Sigmoid colon (tissue), 7 donors: ENCODE data around the gene LAMTOR4. TPM values are rescaled to one million over a fixed set of nuclear protein-coding genes. Genes with fewer than 3 reads are reported as not detected.
"Not testable (repeated sequence)": the region's sequence is repeated elsewhere in the genome, so short reads cannot be mapped to it uniquely, and the experiment has no call there.

Source experiments
- DNase-seq: peaks from one replicate; pipeline ENCODE4 v3.0.0-alpha.2; 2019
- H3K27ac ChIP-seq, 4 donors: fragments of 200-600 bp; sonication (generic); one replicate each; pipeline ENCODE4 v1.5.1; 2016 to 2019; ENCODE audit warnings: mild to moderate bottlenecking in 1 of 4
- H3K27me3 ChIP-seq, 3 donors: fragments of 200-600 bp; sonication (generic); one replicate each; pipeline ENCODE4 v1.5.1; 2019; ENCODE audit warnings: mild to moderate bottlenecking in 1 of 3
- H3K36me3 ChIP-seq, 4 donors: fragments of 200-600 bp; sonication (generic); one replicate each; pipeline ENCODE4 v1.5.1; 2016 to 2019
- H3K4me1 ChIP-seq, 4 donors: fragments of 200-600 bp; sonication (generic); one replicate each; pipeline ENCODE4 v1.5.1; 2017 to 2019
- H3K4me3 ChIP-seq, 4 donors: fragments of 200-600 bp; sonication (generic); one replicate each; pipeline ENCODE4 v1.5.1; 2017 to 2019; ENCODE audit warnings: mild to moderate bottlenecking in 2 of 4, moderate library complexity in 1 of 4
- H3K9me3 ChIP-seq, 4 donors: fragments of 200-600 bp in 3 of 4; sonication (generic) in 3 of 4; one replicate each; pipeline versions ENCODE4 v1.5.1 to v1.6.1; 2013 to 2019
- EP300 ChIP-seq, 4 donors: sonication (generic); formaldehyde crosslinking; IDR thresholded peaks; one replicate each; pipeline ENCODE4 v1.6.1; 2017; ENCODE audit warnings: antibody characterized with exemption in 4 of 4
- POLR2A ChIP-seq, 2 donors: fragments of 450-650 bp; IDR thresholded peaks; one replicate each; pipeline ENCODE4 v1.6.1; 2016; ENCODE audit warnings: antibody characterized with exemption in 2 of 2, mild to moderate bottlenecking in 2 of 2, moderate library complexity in 2 of 2
- POLR2AphosphoS5 ChIP-seq, 4 donors: sonication (generic); formaldehyde crosslinking; IDR thresholded peaks; one replicate each; pipeline ENCODE4 v1.6.1; 2017; ENCODE audit warnings: antibody characterized with exemption in 4 of 4
- WGBS, 2 donors: extraction: QIAGEN DNeasy Blood & Tissue Kit; methylation state at CpG; one replicate each; pipeline ENCODE4 v1.1.7; 2013; 5-methylcytosine and 5-hydroxymethylcytosine counted together
- intact Hi-C: fragments of 100-400 bp; cut with DNase I; formaldehyde crosslinking; loops from one replicate; pipeline ENCODE4 v1.15.1; 2023
- polyA plus RNA-seq, 3 donors: library from polyadenylated mRNA; stranded (reverse); fragments of 200-250 nt; gene quantifications; one replicate each; pipeline ENCODE4 v1.2.3, GENCODE V29; 2013
- total RNA-seq, 4 donors: library from RNA; depleted of rRNA; stranded (reverse); fragments of >200 nt; gene quantifications; one replicate each; pipeline ENCODE4 v1.1.0, GENCODE V29; 2016
- TF ChIP-seq, protein P1 (sequence below), 4 experiments: fragments of 450-650 bp in 3 of 4; fragments of 200-600 bp in 1 of 4; IDR thresholded peaks; one replicate each; pipeline ENCODE4 v1.5.1; 2016 to 2019; ENCODE audit warnings: antibody characterized with exemption in 4 of 4, mild to moderate bottlenecking in 3 of 4, moderate library complexity in 2 of 4
- donor health status: healthy with polysubstance abuse.
- donor health status: Bipolar disorder and iron deficiency.
- donor health status: healthy.

The LAMTOR4 gene
- total and polyA plus RNA-seq, 7 donors = 222 to 626 (median 309) TPM

DNA sequence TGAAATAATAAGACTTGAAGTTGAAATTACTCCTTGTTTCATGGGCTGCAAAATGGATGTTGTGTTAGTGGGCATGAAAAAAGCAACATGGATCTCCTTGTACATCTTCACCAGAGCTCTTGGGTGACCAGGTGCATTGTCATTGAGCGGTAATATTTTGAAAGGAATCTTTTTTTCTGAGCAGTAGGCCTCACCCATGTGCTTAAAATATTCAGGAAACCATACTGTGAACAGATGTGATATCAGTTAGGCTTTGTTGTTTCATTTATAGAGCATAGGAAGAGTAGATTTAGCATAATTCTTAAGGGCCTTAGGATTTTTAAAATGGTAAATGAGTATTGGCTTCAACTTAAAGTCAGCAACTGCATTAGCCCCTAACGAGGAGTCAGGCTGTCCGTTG lies 44.3 kb downstream of the LAMTOR4 start:
- Histone ChIP-seq H3K4me1 (no peaks in the 10 kb centered on the region), H3K27me3 (no peaks in the 10 kb centered on the region), H3K36me3 (no peaks in the 10 kb centered on the region), H3K27ac (no peak overlapping the region), H3K9me3 (no peaks in the 10 kb centered on the region), H3K4me3 (no peak overlapping the region)
- WGBS, 2 donors = 65 to 96% methylated on average over 3 of the region's 3 CpGs
- intact Hi-C loops = no loop called here
- TF ChIP-seq EP300 (IDR thresholded peaks at IDR 0.05) = no peak
- no peak for TF ChIP-seq POLR2AphosphoS5 (IDR thresholded peaks at IDR 0.05)
- TF ChIP-seq, protein P1, sequence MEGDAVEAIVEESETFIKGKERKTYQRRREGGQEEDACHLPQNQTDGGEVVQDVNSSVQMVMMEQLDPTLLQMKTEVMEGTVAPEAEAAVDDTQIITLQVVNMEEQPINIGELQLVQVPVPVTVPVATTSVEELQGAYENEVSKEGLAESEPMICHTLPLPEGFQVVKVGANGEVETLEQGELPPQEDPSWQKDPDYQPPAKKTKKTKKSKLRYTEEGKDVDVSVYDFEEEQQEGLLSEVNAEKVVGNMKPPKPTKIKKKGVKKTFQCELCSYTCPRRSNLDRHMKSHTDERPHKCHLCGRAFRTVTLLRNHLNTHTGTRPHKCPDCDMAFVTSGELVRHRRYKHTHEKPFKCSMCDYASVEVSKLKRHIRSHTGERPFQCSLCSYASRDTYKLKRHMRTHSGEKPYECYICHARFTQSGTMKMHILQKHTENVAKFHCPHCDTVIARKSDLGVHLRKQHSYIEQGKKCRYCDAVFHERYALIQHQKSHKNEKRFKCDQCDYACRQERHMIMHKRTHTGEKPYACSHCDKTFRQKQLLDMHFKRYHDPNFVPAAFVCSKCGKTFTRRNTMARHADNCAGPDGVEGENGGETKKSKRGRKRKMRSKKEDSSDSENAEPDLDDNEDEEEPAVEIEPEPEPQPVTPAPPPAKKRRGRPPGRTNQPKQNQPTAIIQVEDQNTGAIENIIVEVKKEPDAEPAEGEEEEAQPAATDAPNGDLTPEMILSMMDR (IDR thresholded peaks at IDR 0.05) = no peak
- TF ChIP-seq POLR2A (IDR thresholded peaks at IDR 0.05) = no peak
- DNase-seq = no peak

DNA sequence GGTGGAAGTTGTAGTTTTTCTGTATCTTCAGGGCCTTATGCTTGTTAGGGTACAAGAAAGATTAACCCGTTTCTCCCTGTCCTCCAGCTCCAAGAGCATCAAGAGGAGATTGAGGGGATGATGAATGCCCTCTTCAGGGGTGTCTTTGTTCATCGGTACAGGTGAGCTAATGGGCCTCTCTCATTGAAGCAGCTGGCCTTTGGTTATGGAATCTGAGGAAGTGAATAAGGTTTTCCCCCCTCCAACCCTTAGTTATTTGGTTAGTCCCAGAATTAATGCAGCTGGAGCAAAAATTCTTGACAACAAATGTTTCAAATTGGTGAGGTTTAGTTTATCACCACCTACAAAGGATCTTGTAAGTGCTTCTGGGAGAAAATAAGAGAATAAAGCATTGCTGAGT lies 46.5 kb downstream of the LAMTOR4 start:
- no peak for TF ChIP-seq POLR2AphosphoS5 (IDR thresholded peaks at IDR 0.05)
- TF ChIP-seq POLR2A (IDR thresholded peaks at IDR 0.05) = no peak
- TF ChIP-seq, protein P1 (IDR thresholded peaks at IDR 0.05) = no peak
- no peak for TF ChIP-seq EP300 (IDR thresholded peaks at IDR 0.05)
- Histone ChIP-seq H3K4me1 (no peaks in the 10 kb centered on the region), H3K27ac (no peak overlapping the region), H3K36me3 (no peaks in the 10 kb centered on the region), H3K9me3 (no peaks in the 10 kb centered on the region), H3K4me3 (no peak overlapping the region), H3K27me3 (no peaks in the 10 kb centered on the region)
- DNase-seq = no peak
- intact Hi-C loops = no loop called here
- 79 to 82% methylated on average over 2 of the region's 2 CpGs for WGBS, 2 donors

DNA sequence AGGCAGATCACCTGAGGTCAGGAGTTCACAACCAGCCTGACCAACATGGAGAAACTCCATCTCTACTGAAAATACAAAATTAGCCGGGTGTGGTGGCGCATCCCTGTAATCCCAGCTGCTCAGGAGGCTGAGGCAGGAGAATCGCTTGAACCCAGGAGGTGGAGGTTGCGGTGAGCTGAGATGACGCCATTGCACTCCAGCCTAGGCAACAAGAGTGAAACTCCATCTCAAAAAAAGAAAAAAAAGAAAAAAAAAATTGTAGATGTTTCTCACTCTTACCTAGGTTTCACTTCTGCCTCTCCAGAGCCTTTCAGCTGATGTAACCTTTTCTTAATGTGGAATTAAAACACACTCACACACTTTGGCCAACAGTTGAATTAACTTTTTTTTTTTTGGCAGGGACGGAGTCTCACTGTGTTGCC lies 47.2 kb downstream of the LAMTOR4 start:
- H3K4me3 ChIP-seq, H3K4me1 ChIP-seq, H3K27me3 ChIP-seq, H3K27ac ChIP-seq, H3K9me3 ChIP-seq, H3K36me3 ChIP-seq, DNase-seq, intact Hi-C loops: not testable (repeated sequence)
- 87 to 94% methylated on average over 6 of the region's 6 CpGs for WGBS, 2 donors

DNA sequence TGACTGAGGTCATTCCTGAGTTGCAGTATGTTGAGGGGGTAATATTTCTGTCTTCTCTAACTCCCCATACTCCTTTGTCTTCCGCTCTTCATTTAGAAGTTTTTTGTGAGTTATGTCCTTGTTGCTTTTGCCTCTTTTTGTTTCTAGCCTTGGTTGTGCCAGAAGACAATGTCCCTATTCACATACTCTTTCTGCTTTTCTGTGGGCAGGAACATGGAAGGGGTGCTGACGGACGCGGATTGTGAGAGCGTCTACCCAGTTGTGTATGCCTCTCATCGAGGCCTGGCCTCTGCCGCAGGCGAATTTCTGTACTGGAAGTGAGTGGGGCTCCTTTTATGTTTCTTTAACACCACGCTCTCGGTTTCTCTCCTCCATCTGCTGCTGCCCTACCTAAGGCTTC lies 49.5 kb downstream of the LAMTOR4 start:
- 94 to 95% methylated on average over 10 of the region's 10 CpGs for WGBS, 2 donors
- H3K4me3 ChIP-seq = no peak overlapping the region
- no peak for TF ChIP-seq POLR2AphosphoS5 (IDR thresholded peaks at IDR 0.05)
- TF ChIP-seq EP300 (IDR thresholded peaks at IDR 0.05) = no peak
- TF ChIP-seq POLR2A (IDR thresholded peaks at IDR 0.05) = no peak
- H3K36me3 ChIP-seq = no peaks in the 10 kb centered on the region
- no peaks in the 10 kb centered on the region for H3K9me3 ChIP-seq
- DNase-seq = no peak
- H3K4me1 ChIP-seq = no peaks in the 10 kb centered on the region
- H3K27me3 ChIP-seq = no peaks in the 10 kb centered on the region
- intact Hi-C loops = no loop called here
- H3K27ac ChIP-seq = no peak overlapping the region

DNA sequence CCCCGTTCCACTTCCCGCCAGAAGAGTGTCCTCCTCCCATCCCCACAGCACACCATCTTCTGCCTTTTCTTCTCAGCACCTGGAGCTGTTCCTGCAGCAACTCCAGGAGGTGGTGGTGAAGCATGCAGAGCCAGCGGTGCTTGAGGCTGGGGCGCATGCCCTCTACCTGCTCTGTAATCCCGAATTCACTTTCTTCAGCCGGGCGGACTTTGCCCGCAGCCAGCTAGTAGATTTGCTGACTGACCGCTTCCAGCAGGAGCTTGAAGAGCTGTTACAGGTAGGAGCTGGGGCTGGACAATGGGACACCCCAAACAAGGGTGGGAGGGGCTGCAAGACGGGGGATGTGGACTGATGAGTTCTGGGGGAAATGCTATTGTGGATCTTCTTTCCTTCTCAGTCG lies 52.0 kb downstream of the LAMTOR4 start:
- WGBS, 2 donors = 34 to 78% methylated on average over 11 of the region's 11 CpGs
- no peaks in the 10 kb centered on the region for H3K27me3 ChIP-seq
- TF ChIP-seq EP300 (IDR thresholded peaks at IDR 0.05) = no peak
- TF ChIP-seq, protein P1 (IDR thresholded peaks at IDR 0.05) = no peak
- TF ChIP-seq POLR2A (IDR thresholded peaks at IDR 0.05) = no peak
- TF ChIP-seq POLR2AphosphoS5 (IDR thresholded peaks at IDR 0.05) = no peak

More for the DNA sequence above, 52.0 kb downstream of the LAMTOR4 start:
- intact Hi-C loops = no loop called here
- H3K4me3 ChIP-seq = no peak overlapping the region
- H3K9me3 ChIP-seq = no peaks in the 10 kb centered on the region
- H3K4me1 ChIP-seq = no peaks in the 10 kb centered on the region
- H3K36me3 ChIP-seq = no peaks in the 10 kb centered on the region
- H3K27ac ChIP-seq = no peak overlapping the region
- DNase-seq = no peak

Other genes with a start within 250 kb of the LAMTOR4 start
- 10 to 100 TPM; 21.9 to 33.2 (median 29.6) TPM for gene TRIM4, start 229.4 kb upstream of the LAMTOR4 start, total RNA-seq
- 10 to 100 TPM; 12.5 to 18.0 (median 17.4) TPM for gene TRIM4, start 229.4 kb upstream of the LAMTOR4 start, polyA plus RNA-seq
- under 1 TPM in 3 of 4 donors, not detected in 1; 0.33 to 0.95 (median 0.71) TPM for gene GJC3, start 219.3 kb upstream of the LAMTOR4 start, total RNA-seq
- gene GJC3, start 219.3 kb upstream of the LAMTOR4 start, polyA plus RNA-seq = under 1 TPM in 1 of 3 donors, not detected in 2; 0.31 TPM
- 10 to 100 TPM in 1 of 4 donors, 1 to 10 TPM in 2, under 1 TPM in 1; 0.66 to 17.1 (median 4.1) TPM for gene AZGP1, start 172.9 kb upstream of the LAMTOR4 start, total RNA-seq
- 10 to 100 TPM in 1 of 3 donors, 1 to 10 TPM in 2; 4.6 to 10.2 (median 7.9) TPM for gene AZGP1, start 172.9 kb upstream of the LAMTOR4 start, polyA plus RNA-seq
- gene ZKSCAN1, start 133.3 kb upstream of the LAMTOR4 start, total RNA-seq = 10 to 100 TPM; 27.8 to 32.7 (median 31.6) TPM
- gene ZKSCAN1, start 133.3 kb upstream of the LAMTOR4 start, polyA plus RNA-seq = 10 to 100 TPM in 2 of 3 donors, 1 to 10 TPM in 1; 8.4 to 22.4 (median 11.3) TPM
- 10 to 100 TPM; 14.7 to 21.8 (median 17.4) TPM for gene ZSCAN21, start 99.1 kb upstream of the LAMTOR4 start, total RNA-seq
- gene ZSCAN21, start 99.1 kb upstream of the LAMTOR4 start, polyA plus RNA-seq = 1 to 10 TPM; 4.2 to 4.3 (median 4.2) TPM
- 10 to 100 TPM; 17.9 to 28.0 (median 22.6) TPM for gene ZNF3, start 67.2 kb upstream of the LAMTOR4 start, total RNA-seq
- gene ZNF3, start 67.2 kb upstream of the LAMTOR4 start, polyA plus RNA-seq = 10 to 100 TPM; 17.1 to 19.2 (median 18.8) TPM
- gene COPS6, start 59.9 kb upstream of the LAMTOR4 start, total RNA-seq = 10 to 100 TPM; 58.4 to 87.4 (median 68.4) TPM
- 10 to 100 TPM; 80.2 to 91.3 (median 87.1) TPM for gene COPS6, start 59.9 kb upstream of the LAMTOR4 start, polyA plus RNA-seq
- 10 to 100 TPM; 30.7 to 43.6 (median 37.4) TPM for gene MCM7, start 47.5 kb upstream of the LAMTOR4 start, total RNA-seq
- gene MCM7, start 47.5 kb upstream of the LAMTOR4 start, polyA plus RNA-seq = 10 to 100 TPM; 29.6 to 99.3 (median 32.4) TPM
- 10 to 100 TPM; 18.1 to 26.6 (median 20.8) TPM for gene AP4M1, start 47.3 kb upstream of the LAMTOR4 start, total RNA-seq
- gene AP4M1, start 47.3 kb upstream of the LAMTOR4 start, polyA plus RNA-seq = 10 to 100 TPM; 14.6 to 17.3 (median 16.2) TPM
- 10 to 100 TPM; 56.6 to 87.8 (median 65.2) TPM for gene TAF6, start 29.6 kb upstream of the LAMTOR4 start, total RNA-seq
- gene TAF6, start 29.6 kb upstream of the LAMTOR4 start, polyA plus RNA-seq = 10 to 100 TPM; 18.0 to 37.8 (median 18.7) TPM
- gene CNPY4, start 29.3 kb upstream of the LAMTOR4 start, total RNA-seq = 10 to 100 TPM; 13.9 to 26.6 (median 15.5) TPM
- gene CNPY4, start 29.3 kb upstream of the LAMTOR4 start, polyA plus RNA-seq = 10 to 100 TPM in 1 of 3 donors, 1 to 10 TPM in 2; 4.4 to 14.2 (median 5.4) TPM
- 1 to 10 TPM; 2.5 to 5.8 (median 4.3) TPM for gene MBLAC1, start 22.0 kb upstream of the LAMTOR4 start, total RNA-seq
- 1 to 10 TPM; 1.6 to 4.2 (median 2.6) TPM for gene MBLAC1, start 22.0 kb upstream of the LAMTOR4 start, polyA plus RNA-seq
- gene TRAPPC14, start 9.8 kb downstream of the LAMTOR4 start, total RNA-seq = 10 to 100 TPM in 1 of 4 donors, 1 to 10 TPM in 3; 3.9 to 11.6 (median 6.3) TPM
- gene TRAPPC14, start 9.8 kb downstream of the LAMTOR4 start, polyA plus RNA-seq = 10 to 100 TPM; 14.4 to 39.3 (median 15.3) TPM
- gene GAL3ST4, start 19.7 kb downstream of the LAMTOR4 start, total RNA-seq = 1 to 10 TPM; 1.2 to 6.4 (median 3.1) TPM
- gene GAL3ST4, start 19.7 kb downstream of the LAMTOR4 start, polyA plus RNA-seq = 1 to 10 TPM; 1.2 to 6.2 (median 3.9) TPM
- 1 to 10 TPM in 1 of 4 donors, under 1 TPM in 3; 0.41 to 1.7 (median 0.60) TPM for gene GPC2, start 28.5 kb downstream of the LAMTOR4 start, total RNA-seq
- 1 to 10 TPM in 1 of 3 donors, not detected in 2; 5.3 TPM for gene GPC2, start 28.5 kb downstream of the LAMTOR4 start, polyA plus RNA-seq
- gene STAG3, start 29.0 kb downstream of the LAMTOR4 start, total RNA-seq = under 1 TPM in 2 of 4 donors, not detected in 2; 0.14 to 0.36 TPM
- gene STAG3, start 29.0 kb downstream of the LAMTOR4 start, polyA plus RNA-seq = 10 to 100 TPM in 1 of 3 donors, 1 to 10 TPM in 1, under 1 TPM in 1; 0.92 to 32.6 (median 3.6) TPM
- gene PVRIG, start 71.0 kb downstream of the LAMTOR4 start, total RNA-seq = under 1 TPM in 3 of 4 donors, not detected in 1; 0.16 to 0.95 (median 0.36) TPM
- gene PVRIG, start 71.0 kb downstream of the LAMTOR4 start, polyA plus RNA-seq = 10 to 100 TPM in 1 of 3 donors, under 1 TPM in 1, not detected in 1; 0.60 to 12.0 TPM
- gene SPDYE3, start 158.8 kb downstream of the LAMTOR4 start, total RNA-seq = not detected
- gene SPDYE3, start 158.8 kb downstream of the LAMTOR4 start, polyA plus RNA-seq = under 1 TPM in 1 of 3 donors, not detected in 2; 0.16 TPM
- gene PILRB, start 209.2 kb downstream of the LAMTOR4 start, total RNA-seq = 10 to 100 TPM; 25.3 to 56.2 (median 44.4) TPM
- gene PILRB, start 209.2 kb downstream of the LAMTOR4 start, polyA plus RNA-seq = 10 to 100 TPM in 1 of 3 donors, 1 to 10 TPM in 2; 4.9 to 65.6 (median 7.2) TPM
- gene PILRA, start 224.6 kb downstream of the LAMTOR4 start, total RNA-seq = 10 to 100 TPM in 1 of 4 donors, 1 to 10 TPM in 3; 5.0 to 10.0 (median 5.9) TPM
- gene PILRA, start 224.6 kb downstream of the LAMTOR4 start, polyA plus RNA-seq = 1 to 10 TPM; 5.4 to 6.9 (median 5.5) TPM